ENCODE measurements around the gene CDH13. TPM values are rescaled to one million over a fixed set of nuclear protein-coding genes. Genes with fewer than 3 reads are reported as not detected.

Gene CDH13
- total RNA-seq, 1 experiment from 2014 or later = 49.3 TPM

GRCh38 chr16:83439412-83439811 lies 812.6 kb downstream of the CDH13 start:
- no peak for DNase-seq (ENCODE audit: unreplicated experiment)
- intact Hi-C loops (cut with micrococcal nuclease) = no loop called here
- H3K27ac Mint-ChIP-seq (ENCODE audit: low read depth, unreplicated experiment) = no peak overlapping the region
- no peaks in the 10 kb centered on the region for H3K9me3 Mint-ChIP-seq (ENCODE audit: unreplicated experiment)
- no peaks in the 10 kb centered on the region for H3K27me3 Mint-ChIP-seq (ENCODE audit: insufficient read depth, unreplicated experiment)
- no peaks in the 10 kb centered on the region for H3K36me3 Mint-ChIP-seq (ENCODE audit: insufficient read depth, unreplicated experiment)
- no peak for TF ChIP-seq CTCF (IDR thresholded peaks at IDR 0.05; ENCODE audit: unreplicated experiment)
- BruUV-seq (replicated peaks) = no TSS peak
- H3K4me1 Mint-ChIP-seq (ENCODE audit: insufficient read depth, unreplicated experiment) = no peaks in the 10 kb centered on the region
- ChIA-PET POLR2A (no interaction called here), CTCF (interaction anchor here (0.7 to 1.0 kb wide), 2 partner anchors 25 to 83 kb away, joined by 3 read pairs; no protein-coding TSS in a partner anchor)
- H3K4me3 Mint-ChIP-seq (ENCODE audit: unreplicated experiment) = no peak overlapping the region

GRCh38 chr16:83441517-83441916 lies 814.7 kb downstream of the CDH13 start:
- Mint-ChIP-seq H3K27ac (ENCODE audit: low read depth, unreplicated experiment) (no peak overlapping the region), H3K27me3 (ENCODE audit: insufficient read depth, unreplicated experiment) (no peaks in the 10 kb centered on the region), H3K36me3 (ENCODE audit: insufficient read depth, unreplicated experiment) (no peaks in the 10 kb centered on the region), H3K4me1 (ENCODE audit: insufficient read depth, unreplicated experiment) (no peaks in the 10 kb centered on the region), H3K4me3 (ENCODE audit: unreplicated experiment) (no peak overlapping the region), H3K9me3 (ENCODE audit: unreplicated experiment) (no peaks in the 10 kb centered on the region)
- ChIA-PET POLR2A (no interaction called here), CTCF (interaction anchor here (1.0 to 2.3 kb wide), 3 partner anchors 229 to 1178 kb away, joined by 3 to 10 read pairs (median 3); no protein-coding TSS in a partner anchor)
- intact Hi-C loops (cut with micrococcal nuclease) = no loop called here
- no peak for TF ChIP-seq CTCF (IDR thresholded peaks at IDR 0.05; ENCODE audit: unreplicated experiment)
- peak; percentile 3 for DNase-seq (ENCODE audit: unreplicated experiment)
- BruUV-seq (replicated peaks) = no TSS peak

DNA sequence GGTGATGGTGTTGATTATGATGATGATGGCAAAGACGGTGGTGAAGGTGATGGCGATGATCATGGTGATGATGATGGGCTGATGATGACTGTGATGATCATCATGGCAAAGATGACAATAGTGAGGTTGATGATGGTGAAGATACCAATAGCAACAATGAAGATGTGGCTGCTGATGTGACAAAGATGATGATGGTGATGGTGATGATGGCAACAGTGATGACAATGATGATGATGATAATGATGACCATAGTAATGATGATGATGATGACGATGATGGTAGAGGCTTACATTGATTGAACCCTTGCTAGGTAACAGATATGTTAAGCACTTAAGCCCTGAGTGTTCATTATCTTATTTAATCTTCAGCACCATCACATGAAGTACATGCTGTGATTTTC lies 817.2 kb downstream of the CDH13 start:
- intact Hi-C loops (cut with micrococcal nuclease) = no loop called here
- H3K9me3 Mint-ChIP-seq (ENCODE audit: unreplicated experiment) = no peaks in the 10 kb centered on the region

GRCh38 chr16:83447560-83447959 lies 820.8 kb downstream of the CDH13 start:
- CTCF ChIA-PET = interaction anchor here (0.6 to 4.1 kb wide), 17 partner anchors 8 to 1184 kb away, joined by 3 to 37 read pairs (median 4); no protein-coding TSS in a partner anchor
- TF ChIP-seq CTCF (IDR thresholded peaks at IDR 0.05; ENCODE audit: unreplicated experiment) = no peak
- Mint-ChIP-seq H3K27ac (ENCODE audit: low read depth, unreplicated experiment) (no peak overlapping the region), H3K9me3 (ENCODE audit: unreplicated experiment) (no peaks in the 10 kb centered on the region), H3K27me3 (ENCODE audit: insufficient read depth, unreplicated experiment) (no peaks in the 10 kb centered on the region), H3K36me3 (ENCODE audit: insufficient read depth, unreplicated experiment) (no peaks in the 10 kb centered on the region), H3K4me1 (ENCODE audit: insufficient read depth, unreplicated experiment) (peaks cover 7% of the 10 kb centered on the region), H3K4me3 (ENCODE audit: unreplicated experiment) (no peak overlapping the region)
- POLR2A ChIA-PET = interaction anchor here (1.9 kb wide), 1 partner anchor 10 kb away, joined by 5 read pairs; no protein-coding TSS in a partner anchor
- no peak for DNase-seq (ENCODE audit: unreplicated experiment)
- BruUV-seq (replicated peaks) = no TSS peak
- intact Hi-C loops (cut with micrococcal nuclease) = loop anchor here (2.0 to 5.0 kb wide), 3 partner anchors 90 to 1185 kb away; no protein-coding TSS in a partner anchor

More for the DNA sequence above, 817.2 kb downstream of the CDH13 start:
- POLR2A ChIA-PET = no interaction called here
- no peak overlapping the region for H3K4me3 Mint-ChIP-seq (ENCODE audit: unreplicated experiment)
- no peaks in the 10 kb centered on the region for H3K36me3 Mint-ChIP-seq (ENCODE audit: insufficient read depth, unreplicated experiment)
- no TSS peak for BruUV-seq (replicated peaks)
- CTCF ChIA-PET = no interaction called here
- DNase-seq (ENCODE audit: unreplicated experiment) = no peak
- TF ChIP-seq CTCF (IDR thresholded peaks at IDR 0.05; ENCODE audit: unreplicated experiment) = no peak
- H3K27me3 Mint-ChIP-seq (ENCODE audit: insufficient read depth, unreplicated experiment) = no peaks in the 10 kb centered on the region
- no peak overlapping the region for H3K27ac Mint-ChIP-seq (ENCODE audit: low read depth, unreplicated experiment)
- H3K4me1 Mint-ChIP-seq (ENCODE audit: insufficient read depth, unreplicated experiment) = no peaks in the 10 kb centered on the region

Measured in MCF 10A (cell line).